Right lung (tissue), 5 donors: ENCODE data around the gene PDE4B. TPM values are rescaled to one million over a fixed set of nuclear protein-coding genes. Genes with fewer than 3 reads are reported as not detected.

ENCODE experiments used
- DNase-seq, 2 donors: peaks; one replicate each; pipeline ENCODE4 v3.0.0-alpha.2; 2013
- polyA plus RNA-seq, 5 donors: library from polyadenylated mRNA; unstranded; fragments of 120-200 nt; gene quantifications; one replicate each; pipeline versions ENCODE4 v1.2.1 to v1.2.3, GENCODE V29; 2013; ENCODE audit warnings: inconsistent platforms in 1 of 5, low replicate concordance in 1 of 5; ENCODE audit not compliant: insufficient read length in 5 of 5, insufficient read depth in 1 of 5

Gene PDE4B
- polyA plus RNA-seq, 5 donors, result 15.4 to 45.9 (median 20.2) TPM

GRCh38 chr1:66357478-66358197, 564.9 kb downstream of the PDE4B start:
- no peak for DNase-seq

GRCh38 chr1:66359269-66359668, 566.6 kb downstream of the PDE4B start:
- no peak for DNase-seq

- no peak for DNase-seq
These were observed 567.1 kb downstream of the PDE4B start for GRCh38 chr1:66359815-66360214.

GRCh38 chr1:66360285-66360724, 567.6 kb downstream of the PDE4B start:
- no peak for DNase-seq

GRCh38 chr1:66364578-66365391, 572.1 kb downstream of the PDE4B start:
- DNase-seq, result no peak

- no peak for DNase-seq
These were observed 572.9 kb downstream of the PDE4B start for GRCh38 chr1:66365635-66366034.

GRCh38 chr1:66366634-66367033, 573.9 kb downstream of the PDE4B start:
- DNase-seq, result no peak

- no peak for DNase-seq
These were observed 574.7 kb downstream of the PDE4B start for GRCh38 chr1:66367369-66367768.

GRCh38 chr1:66368261-66368660, 575.6 kb downstream of the PDE4B start:
- no peak for DNase-seq

- no peak for DNase-seq
These were observed 577.8 kb downstream of the PDE4B start for GRCh38 chr1:66370462-66370971.

- no peak for DNase-seq
These were observed 578.7 kb downstream of the PDE4B start for GRCh38 chr1:66371233-66372005.

- no peak for DNase-seq
These were observed 579.9 kb downstream of the PDE4B start for GRCh38 chr1:66372522-66373101.

- no peak for DNase-seq
These were observed 580.5 kb downstream of the PDE4B start for GRCh38 chr1:66373157-66373591.

GRCh38 chr1:66374148-66374547, 581.5 kb downstream of the PDE4B start:
- DNase-seq, result no peak

GRCh38 chr1:66374561-66375111, 581.9 kb downstream of the PDE4B start:
- no peak for DNase-seq

GRCh38 chr1:66375125-66375524, 582.4 kb downstream of the PDE4B start:
- no peak for DNase-seq

- DNase-seq, result no peak
These were observed 587.9 kb downstream of the PDE4B start for GRCh38 chr1:66380452-66381212.

- no peak for DNase-seq
These were observed 589.1 kb downstream of the PDE4B start for GRCh38 chr1:66381621-66382275.

GRCh38 chr1:66383168-66383567, 590.5 kb downstream of the PDE4B start:
- no peak for DNase-seq

GRCh38 chr1:66383611-66384010, 590.9 kb downstream of the PDE4B start:
- DNase-seq, result no peak
